NCI-H2227 treated with DMSO at 0.1 percent for 48 hours (cell line): ENCODE results near the gene SUGCT.
"Not testable (repeated sequence)": the region's sequence is repeated elsewhere in the genome, so short reads cannot be mapped to it uniquely, and the experiment has no call there.

Experiments
- DNase-seq: peaks from one replicate; lab custom pipeline; 2025; lab: John Stamatoyannopoulos, UW

The SUGCT gene

DNA sequence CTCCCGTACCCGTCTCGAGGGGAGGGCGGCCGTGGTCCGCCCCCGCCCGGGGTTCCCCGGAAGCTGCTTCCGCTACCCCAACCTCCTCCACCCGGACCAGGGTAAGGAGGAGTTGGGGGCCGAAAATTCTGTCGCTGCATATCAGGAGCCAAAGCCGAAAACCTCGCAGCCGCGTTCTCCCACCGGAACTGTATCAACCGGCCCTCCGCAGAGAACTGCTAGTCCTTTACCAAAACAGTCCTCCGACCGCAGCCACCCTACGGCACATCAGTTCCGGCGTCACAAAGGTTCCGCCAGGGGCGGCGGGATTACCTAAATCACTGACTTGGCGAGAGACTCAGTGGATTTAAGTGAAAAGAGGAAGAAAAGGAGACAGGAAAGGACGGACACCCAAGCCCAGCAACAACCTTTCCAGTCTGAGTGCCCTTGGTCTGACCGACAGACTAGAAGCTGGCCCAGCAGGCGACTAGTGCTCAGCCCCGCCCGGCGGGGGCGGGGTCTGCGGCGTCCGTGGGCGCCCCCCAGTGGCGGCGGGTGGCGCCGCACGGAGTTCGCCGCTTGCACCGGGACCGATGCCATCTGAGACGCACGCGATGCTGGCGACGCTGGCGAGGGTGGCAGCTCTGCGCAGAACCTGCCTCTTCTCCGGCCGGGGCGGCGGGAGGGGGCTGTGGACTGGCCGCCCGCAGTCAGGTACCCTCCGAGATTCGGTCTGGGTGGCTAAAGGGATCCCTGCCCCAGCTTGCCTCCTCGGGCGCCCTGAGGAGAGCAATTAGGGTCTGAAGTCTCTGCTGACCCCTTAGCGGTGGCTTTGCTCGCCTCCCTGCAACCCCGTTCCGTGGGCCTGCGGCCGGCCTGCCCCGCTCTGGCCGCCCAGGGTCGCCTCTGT is at the start of gene SUGCT, which contains the start of gene MPLKIP:
Gene SUGCT (plus strand): TSS at position 578 of the 889 bp plus-strand sequence.
Gene MPLKIP (minus strand): TSS at position 195 of the 889 bp plus-strand sequence. CDS start 55 bp downstream, at position 140.
- peak; percentile 92 for DNase-seq

- DNase-seq: no peak
Observed at GRCh38 chr7:40092182-40092581, 42.6 kb upstream of the SUGCT start.

DNA sequence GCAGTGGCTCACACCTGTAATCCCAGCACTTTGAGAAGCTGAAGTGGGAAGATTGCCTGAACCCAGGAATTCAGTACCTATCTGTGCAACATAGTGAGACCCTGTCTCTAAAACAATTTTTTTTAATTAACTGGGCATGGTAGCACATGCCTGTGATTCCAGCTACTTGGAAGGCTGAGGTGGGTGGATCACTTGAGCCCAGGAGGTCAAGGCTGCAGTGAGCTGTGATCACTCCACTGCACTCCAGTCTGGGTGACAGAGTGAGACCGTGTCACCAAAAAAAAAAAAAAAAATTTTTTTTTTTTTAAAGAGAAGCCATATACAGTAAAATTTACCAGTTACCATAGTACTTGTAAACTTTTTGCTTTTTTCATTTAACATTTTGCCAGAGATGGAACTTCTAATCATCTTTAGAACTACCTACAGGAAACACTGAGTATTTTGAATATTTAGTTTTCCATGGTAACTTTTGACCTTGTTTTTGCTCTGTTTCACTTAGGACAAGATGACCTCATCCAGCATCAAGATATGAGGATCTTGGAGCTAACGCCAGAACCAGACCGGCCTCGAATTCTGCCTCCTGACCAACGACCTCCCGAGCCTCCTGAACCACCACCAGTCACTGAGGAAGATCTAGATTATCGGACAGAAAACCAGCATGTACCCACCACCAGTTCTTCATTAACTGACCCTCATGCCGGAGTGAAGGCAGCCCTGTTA is 41.0 kb upstream of the SUGCT start:
- no peak for DNase-seq

- DNase-seq: no peak
Observed at GRCh38 chr7:40095230-40095629, 39.6 kb upstream of the SUGCT start.

- DNase-seq: no peak
Observed at GRCh38 chr7:40095695-40096327, 39.0 kb upstream of the SUGCT start.

GRCh38 chr7:40097728-40098127 is 37.1 kb upstream of the SUGCT start:
- no peak for DNase-seq

DNA sequence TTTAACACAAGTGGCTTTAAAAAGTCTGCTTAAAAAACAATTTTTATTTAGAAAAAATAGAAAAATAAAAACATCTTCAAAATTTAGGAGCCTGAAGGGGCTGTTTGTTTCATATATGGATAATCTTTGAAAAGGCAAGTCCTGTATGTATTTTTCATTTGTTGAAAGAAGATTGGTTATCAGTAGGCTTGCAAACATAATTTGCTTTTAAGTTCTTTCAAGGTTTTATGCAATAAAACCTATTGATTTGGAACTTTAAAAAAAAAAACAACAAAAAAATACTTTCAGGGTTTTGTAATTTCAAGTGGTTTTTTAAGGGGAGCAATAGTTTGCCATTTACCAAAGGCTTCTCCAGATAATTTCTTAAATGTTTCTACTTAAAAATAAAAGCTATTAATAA is 36.0 kb upstream of the SUGCT start:
- no peak for DNase-seq

- DNase-seq: no peak
Observed at GRCh38 chr7:40099837-40100236, 35.0 kb upstream of the SUGCT start.

GRCh38 chr7:40101201-40101600 is 33.6 kb upstream of the SUGCT start:
- DNase-seq: no peak

DNA sequence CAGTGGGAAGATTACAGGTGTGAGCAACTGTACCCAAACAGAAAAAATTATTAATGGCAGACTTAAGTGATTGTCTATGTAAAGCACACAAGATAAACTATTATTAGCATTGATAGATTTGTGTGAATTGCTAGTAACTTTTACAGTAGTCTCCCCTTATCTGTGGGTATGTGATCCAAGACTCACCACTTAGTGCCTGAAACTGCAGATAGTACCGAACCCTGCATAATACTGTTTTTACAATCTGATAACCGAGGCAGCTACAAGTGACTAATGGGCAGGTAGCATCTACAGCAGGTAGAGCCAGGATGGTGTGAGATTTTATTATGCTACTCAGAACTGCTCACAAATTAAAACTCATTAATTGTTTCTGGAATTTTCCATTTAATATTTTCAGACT is 31.9 kb upstream of the SUGCT start:
- no peak for DNase-seq

DNA sequence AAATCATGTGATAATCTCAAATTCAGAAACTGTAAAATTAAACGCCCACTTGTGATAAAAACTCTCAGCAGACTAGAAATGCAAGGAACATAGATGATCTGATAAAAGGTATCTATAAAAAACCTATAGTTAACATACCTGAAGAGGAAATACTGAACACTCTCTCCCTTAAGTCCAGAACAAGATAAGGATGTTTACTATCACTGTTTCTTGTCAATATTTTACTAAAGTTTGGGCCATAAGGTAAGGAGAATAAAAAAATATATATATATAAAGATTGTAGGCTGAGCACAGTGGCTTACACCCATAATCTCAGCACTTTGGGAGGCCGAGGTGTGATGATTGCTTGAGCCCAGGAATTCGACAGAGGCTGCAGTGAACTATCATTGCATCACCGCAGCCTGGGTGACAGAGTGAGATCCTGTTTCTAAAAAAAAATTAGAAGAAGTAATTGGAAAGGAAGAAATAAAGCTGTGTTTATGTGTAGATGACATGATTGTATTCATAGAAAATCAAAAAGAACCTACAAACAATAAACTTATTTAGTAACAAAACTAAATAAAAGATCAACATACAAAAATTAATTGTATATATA is 28.8 kb upstream of the SUGCT start:
- no peak for DNase-seq

DNA sequence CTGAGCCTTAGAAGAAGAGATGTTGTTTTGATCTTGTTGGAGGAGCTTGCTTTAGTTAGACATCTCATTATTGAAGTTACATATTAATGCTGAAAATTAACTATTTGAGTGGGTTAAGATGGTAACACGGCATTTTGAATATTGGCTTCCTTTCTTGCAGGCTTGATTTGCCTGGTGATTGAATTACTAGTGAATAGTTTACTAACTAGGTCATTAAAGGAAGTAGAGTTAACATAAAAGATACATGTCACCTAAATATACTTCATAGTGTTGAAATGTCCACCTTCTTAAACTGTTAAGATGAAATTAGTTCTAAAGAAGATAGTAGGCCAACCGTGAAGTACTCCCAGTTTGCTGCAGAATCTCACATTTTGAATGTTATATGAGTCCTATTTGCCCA is 18.9 kb upstream of the SUGCT start:
- DNase-seq: no peak

GRCh38 chr7:40117199-40117598 is 17.6 kb upstream of the SUGCT start:
- not testable (repeated sequence) for DNase-seq

- DNase-seq: not testable (repeated sequence)
Observed at GRCh38 chr7:40118201-40118600, 16.6 kb upstream of the SUGCT start.

DNA sequence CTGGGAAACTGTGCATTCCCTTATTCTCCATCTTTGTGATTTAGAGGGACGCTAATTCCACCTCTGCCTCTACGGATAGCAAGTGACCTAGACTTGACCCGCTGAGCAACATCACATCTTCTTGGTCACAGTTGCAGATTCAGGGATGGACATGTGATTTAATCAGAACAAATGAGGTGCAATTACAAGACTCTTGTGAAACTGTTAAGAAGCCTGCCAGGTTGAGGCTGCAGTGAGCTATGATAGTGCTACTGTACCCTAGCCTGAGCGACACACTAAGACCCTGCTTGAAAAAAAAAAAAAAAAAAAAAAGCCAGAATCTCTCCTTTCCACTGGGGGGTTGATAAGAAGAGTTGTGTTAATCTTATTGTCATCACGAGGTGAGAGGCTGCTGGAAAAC is 14.8 kb upstream of the SUGCT start:
- DNase-seq: no peak

GRCh38 chr7:40122100-40122939 is 12.5 kb upstream of the SUGCT start:
- DNase-seq: not testable (repeated sequence)

- DNase-seq: no peak
Observed at GRCh38 chr7:40122940-40123254, 11.9 kb upstream of the SUGCT start.

DNA sequence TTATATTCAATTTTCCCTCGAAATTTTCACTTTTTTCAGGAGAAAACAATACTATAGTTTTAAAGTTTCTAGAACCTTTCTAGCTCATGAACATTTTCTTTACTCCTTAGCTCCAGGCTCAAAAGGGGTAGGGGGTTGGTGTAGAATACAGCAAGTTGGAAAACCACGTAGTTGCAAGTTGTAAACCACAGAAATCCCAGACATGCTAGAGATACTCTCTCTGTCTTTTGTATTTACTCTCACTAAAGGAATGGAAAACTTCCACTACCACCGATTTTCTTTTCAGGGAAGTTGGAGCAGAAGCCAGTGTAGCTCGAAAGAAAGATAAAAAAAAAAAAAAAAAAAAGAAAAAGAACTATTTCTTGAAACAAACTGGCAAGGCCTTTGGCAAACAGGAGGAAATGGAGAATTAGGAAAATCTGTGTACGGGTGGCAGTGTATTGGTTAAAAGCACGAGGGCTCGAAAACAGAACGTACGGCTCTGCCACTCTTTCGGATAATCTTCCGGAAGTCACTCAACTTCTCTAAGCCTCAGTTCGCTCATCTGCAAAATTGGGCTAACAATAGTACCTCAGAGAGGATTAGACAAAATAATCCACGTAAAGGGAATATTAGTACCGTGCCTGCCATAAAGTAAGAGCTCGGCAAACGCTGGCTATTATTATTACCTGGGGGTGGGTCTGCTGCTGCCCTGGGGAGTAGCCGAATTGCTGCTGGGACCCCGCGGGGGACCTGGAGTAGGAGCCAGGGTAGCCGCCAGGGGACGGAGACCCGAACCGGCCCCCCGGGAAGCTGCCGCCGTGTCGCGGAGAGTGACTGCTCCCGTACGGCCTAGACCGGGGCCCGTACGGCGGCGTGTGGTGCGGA is 1.0 kb upstream of the SUGCT start:
- DNase-seq: no peak

DNA sequence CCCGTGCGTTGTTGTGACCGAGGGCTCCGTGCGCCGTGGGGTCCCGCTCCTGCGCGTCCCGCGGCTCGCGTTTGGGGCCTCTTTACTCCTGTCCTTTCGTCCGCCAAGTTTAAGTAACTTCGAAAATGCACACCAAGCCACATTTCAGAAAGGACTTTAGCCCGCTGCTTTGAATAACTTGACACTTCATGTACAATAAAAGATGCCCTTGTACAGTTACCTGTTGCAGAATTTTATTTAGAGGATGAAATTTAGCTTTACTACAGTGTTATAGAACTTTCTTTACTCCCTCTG is 459 bp downstream of the SUGCT start:
- no peak for DNase-seq

DNA sequence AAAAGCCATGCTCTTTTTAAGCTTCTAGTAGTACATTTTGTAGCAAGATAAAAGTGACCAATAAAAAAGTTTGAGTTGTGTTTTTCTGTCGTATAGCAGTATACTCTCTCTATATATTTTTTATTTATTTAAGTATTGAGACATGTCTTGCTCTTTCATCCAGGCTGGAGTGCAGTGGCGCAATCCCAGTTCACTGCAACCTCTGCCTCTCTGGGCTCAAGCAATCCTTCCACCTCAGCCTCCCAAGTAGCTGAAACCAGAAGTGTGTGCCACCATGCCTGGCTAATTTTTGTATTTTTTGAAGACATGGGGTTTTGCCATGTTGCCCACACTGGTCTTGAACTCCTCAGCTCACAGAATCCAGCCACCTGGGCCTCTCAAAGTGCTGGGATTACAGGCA is 2.8 kb downstream of the SUGCT start:
- DNase-seq: no peak

DNA sequence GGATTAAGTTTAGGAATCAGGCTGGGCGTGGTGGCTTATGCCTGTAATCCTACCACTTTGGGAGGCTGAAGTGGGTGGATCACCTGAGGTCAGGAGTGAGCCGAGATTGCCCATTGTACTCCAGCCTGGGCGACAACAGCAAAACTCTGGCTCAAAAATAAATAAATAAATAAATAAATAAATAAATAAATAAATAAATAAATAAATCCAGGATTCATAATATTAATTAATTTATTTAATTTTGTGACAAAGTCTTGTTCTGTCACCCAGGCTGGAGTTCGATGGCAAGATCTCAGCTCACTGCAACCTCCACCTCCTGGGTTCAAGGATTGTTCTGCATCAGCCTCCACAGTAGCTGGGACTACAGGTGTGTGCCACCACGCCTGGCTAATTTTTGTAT is 4.2 kb downstream of the SUGCT start:
- no peak for DNase-seq
